Kidney epithelial cell (primary cell): ENCODE data around the gene SYNE1. TPM values are rescaled to one million over a fixed set of nuclear protein-coding genes. Genes with fewer than 3 reads are reported as not detected.

Experiments
- DNase-seq: peaks from one replicate; pipeline ENCODE4 v3.0.0-alpha.2; 2010; ENCODE audit warnings: low read depth
- H3K27me3 ChIP-seq: 2 replicates; pipeline ENCODE4 v1.6.0; 2011; ENCODE audit warnings: low read length; ENCODE audit not compliant: control insufficient read depth, insufficient read depth
- H3K36me3 ChIP-seq: 2 replicates; pipeline ENCODE4 v1.5.1; 2011; ENCODE audit warnings: low read length; ENCODE audit not compliant: control insufficient read depth, insufficient read depth
- H3K4me3 ChIP-seq: 2 replicates; pipeline ENCODE4 v1.5.1; 2011; ENCODE audit warnings: low read depth, mild to moderate bottlenecking, control low read depth, low read length
- total RNA-seq: library from RNA; depleted of rRNA; stranded (reverse); fragments of >200 nt; gene quantifications from 2 replicates; pipeline ENCODE4 v1.2.3, GENCODE V29; 2015
- TF ChIP-seq, protein P1 (sequence below): IDR thresholded peaks from 2 replicates; pipeline ENCODE4 v1.5.1; 2011; ENCODE audit warnings: mild to moderate bottlenecking, moderate library complexity, low read length, control low read depth, inconsistent platforms; ENCODE audit not compliant: insufficient read depth, poor library complexity, severe bottlenecking

Gene SYNE1
- total RNA-seq, 1 donor from 2014 or later, result 43.1 TPM

DNA sequence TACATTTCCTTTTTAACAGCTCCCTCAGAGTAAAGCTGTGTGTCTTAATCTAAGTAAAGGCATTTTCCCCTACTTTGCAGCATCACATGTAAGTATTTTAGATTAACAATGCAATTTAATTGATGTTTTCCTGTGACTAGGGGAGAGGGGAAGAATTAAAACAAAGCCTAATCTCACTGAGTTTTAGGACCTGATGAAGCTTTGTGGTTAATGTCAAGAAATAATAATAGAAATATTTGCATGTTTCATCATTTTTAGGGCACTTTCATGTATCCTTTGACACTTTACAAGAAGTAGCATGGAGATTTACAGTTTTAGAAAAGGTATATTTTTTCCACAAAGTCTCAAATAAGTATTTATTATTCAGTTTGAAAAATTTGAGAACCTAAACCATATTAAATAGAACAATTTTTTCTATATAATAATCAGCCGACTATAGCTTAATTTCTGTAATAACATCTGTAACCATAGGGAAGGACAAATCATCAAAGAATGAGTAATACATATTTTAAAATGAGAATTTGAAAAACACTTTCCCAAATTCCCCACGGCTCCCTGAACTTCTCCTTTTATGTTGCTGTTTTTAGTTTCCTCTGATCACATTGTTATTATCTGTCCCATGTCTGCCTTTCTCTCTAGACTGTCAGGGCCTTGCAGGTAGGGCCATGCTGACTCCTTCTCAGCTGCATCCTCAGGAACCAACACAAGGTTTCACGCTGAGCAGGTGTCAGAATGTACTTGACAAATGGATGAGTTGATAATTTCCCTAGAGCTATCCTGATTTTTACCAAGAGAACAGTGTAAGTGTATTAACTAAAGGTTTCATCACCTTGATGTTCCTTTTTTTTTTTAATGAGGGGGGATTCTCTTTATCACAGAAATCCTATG, 338.1 kb downstream of the SYNE1 start:
- TF ChIP-seq, protein P1, sequence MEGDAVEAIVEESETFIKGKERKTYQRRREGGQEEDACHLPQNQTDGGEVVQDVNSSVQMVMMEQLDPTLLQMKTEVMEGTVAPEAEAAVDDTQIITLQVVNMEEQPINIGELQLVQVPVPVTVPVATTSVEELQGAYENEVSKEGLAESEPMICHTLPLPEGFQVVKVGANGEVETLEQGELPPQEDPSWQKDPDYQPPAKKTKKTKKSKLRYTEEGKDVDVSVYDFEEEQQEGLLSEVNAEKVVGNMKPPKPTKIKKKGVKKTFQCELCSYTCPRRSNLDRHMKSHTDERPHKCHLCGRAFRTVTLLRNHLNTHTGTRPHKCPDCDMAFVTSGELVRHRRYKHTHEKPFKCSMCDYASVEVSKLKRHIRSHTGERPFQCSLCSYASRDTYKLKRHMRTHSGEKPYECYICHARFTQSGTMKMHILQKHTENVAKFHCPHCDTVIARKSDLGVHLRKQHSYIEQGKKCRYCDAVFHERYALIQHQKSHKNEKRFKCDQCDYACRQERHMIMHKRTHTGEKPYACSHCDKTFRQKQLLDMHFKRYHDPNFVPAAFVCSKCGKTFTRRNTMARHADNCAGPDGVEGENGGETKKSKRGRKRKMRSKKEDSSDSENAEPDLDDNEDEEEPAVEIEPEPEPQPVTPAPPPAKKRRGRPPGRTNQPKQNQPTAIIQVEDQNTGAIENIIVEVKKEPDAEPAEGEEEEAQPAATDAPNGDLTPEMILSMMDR, result no peak
- no peak for DNase-seq
- Histone ChIP-seq H3K36me3 (no peaks in the 10 kb centered on the region), H3K27me3 (no peaks in the 10 kb centered on the region), H3K4me3 (no peak overlapping the region)

DNA sequence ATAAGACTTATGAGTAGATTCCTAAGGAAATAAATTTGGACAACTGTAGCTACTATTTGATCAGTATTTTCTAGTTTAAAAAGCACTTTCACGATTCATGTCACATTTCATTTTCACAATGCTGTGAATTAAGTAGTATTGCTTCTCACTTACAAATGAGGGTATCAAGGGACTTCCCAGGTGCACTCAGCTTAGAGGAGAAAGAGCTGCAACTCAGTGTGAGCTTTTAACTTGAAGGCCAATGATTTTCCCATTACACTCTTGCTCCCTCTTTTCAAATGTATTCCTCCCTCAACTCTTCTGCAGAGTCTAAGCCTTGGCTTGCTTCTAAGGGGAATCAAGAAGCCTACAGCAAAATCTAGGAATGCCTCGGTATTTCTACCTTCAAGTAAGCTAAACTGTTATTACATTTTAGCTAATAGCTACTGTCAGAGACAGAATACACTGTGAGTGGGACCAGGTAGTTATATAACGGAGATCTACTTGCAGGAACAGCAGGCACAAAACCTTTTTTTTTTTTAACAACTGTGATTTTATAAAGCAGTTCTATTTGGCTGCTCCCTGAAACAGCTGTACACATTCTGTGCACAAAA, 339.0 kb downstream of the SYNE1 start:
- H3K36me3 ChIP-seq, result no peaks in the 10 kb centered on the region
- DNase-seq, result no peak
- TF ChIP-seq, protein P1, result no peak
- H3K27me3 ChIP-seq, result no peaks in the 10 kb centered on the region
- H3K4me3 ChIP-seq, result no peak overlapping the region

DNA sequence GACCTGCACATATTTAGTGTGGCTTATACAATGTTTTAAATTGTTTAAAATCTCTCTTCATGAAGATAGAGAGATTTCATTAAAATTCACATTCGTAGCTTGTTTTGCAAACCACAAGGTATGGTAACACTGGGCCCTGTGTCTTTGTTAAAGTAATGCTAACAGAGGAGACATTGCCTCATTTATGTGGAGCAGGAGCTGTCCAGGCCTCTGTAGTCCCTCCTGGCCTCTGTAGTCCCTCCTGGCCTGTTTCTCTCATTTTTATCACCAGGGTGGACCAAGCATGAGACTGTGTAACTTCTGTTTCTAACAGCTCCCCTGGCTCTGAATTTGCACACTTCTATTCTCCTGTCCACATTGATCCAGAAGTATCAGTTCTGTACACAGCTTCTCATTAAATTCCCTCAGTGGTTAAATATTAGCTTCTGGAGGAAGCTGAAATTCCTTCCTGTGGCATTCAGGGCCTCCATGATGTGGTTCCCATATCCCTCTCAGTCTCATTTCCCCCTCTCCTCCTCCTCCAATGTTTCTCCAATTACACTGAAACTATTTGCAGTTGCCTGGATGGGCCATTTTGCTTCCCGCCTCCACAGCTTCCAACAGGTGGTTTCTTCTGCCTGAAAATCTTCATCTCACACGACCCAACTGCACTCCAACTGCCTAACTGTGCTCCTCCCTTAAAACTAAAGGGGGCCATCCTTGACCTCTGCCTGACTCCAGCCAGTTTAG, 340.4 kb downstream of the SYNE1 start:
- TF ChIP-seq, protein P1, result no peak
- Histone ChIP-seq H3K27me3 (no peaks in the 10 kb centered on the region), H3K36me3 (no peaks in the 10 kb centered on the region), H3K4me3 (no peak overlapping the region)
- DNase-seq, result no peak

DNA sequence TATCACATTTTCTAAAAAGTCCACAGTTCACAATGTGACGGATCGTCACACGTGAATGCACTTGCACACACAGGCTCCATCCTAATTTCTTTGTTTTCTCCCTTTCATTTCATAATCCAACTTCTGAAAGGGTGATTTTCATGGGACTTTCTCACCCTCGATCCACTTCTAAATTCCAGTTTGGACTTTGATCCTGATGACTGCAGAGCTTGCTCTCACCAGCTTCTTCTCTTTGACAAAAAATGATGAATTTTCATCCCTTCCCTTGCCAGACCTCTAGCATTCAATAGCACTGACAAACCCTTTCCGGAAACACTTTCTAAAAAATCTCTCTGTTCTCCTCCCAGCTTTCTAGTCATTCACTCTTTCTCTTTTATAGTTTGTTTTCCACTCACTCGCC, 341.2 kb downstream of the SYNE1 start:
- DNase-seq, result no peak
- H3K4me3 ChIP-seq, result no peak overlapping the region
- TF ChIP-seq, protein P1, result no peak
- no peaks in the 10 kb centered on the region for H3K27me3 ChIP-seq
- H3K36me3 ChIP-seq, result no peaks in the 10 kb centered on the region

DNA sequence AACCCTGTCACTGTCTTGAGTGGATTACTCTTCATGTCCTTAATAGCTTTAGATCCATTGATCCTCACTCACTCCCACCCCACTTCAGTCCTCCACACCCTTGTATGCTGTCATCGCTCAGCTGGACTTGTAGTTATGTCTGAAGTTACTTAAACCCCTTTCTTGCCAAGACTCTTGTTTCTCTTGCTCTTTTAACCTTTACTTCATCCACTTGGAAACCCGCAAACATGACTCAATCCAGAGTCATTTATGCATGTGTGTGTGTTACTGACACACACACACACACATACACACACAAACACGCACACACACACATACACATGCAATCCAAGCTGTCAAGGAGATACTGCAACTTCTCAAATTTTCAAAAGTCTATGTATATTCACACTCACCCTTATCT, 341.8 kb downstream of the SYNE1 start:
- TF ChIP-seq, protein P1, result no peak
- H3K27me3 ChIP-seq, result no peaks in the 10 kb centered on the region
- DNase-seq, result no peak
- no peaks in the 10 kb centered on the region for H3K36me3 ChIP-seq
- no peak overlapping the region for H3K4me3 ChIP-seq
